Transverse colon (tissue), 4 donors: Measurements from ENCODE around the gene POLR1G. TPM values are rescaled to one million over a fixed set of nuclear protein-coding genes. Genes with fewer than 3 reads are reported as not detected.

Experiments used
- DNase-seq: peaks from one replicate; pipeline ENCODE4 v3.0.0-alpha.2; 2019
- H3K27ac ChIP-seq, 4 donors: fragments of 200-600 bp; sonication (generic); 2 replicates each; pipeline ENCODE4 v1.5.1; 2016 to 2018; ENCODE audit warnings: inconsistent platforms in 4 of 4
- H3K27me3 ChIP-seq: fragments of 200-600 bp; sonication (generic); 2 replicates; pipeline ENCODE4 v1.5.1; 2017; ENCODE audit warnings: inconsistent platforms
- H3K36me3 ChIP-seq, 4 donors: fragments of 200-600 bp; sonication (generic); 2 replicates each; pipeline ENCODE4 v1.5.1; 2017 to 2019; ENCODE audit warnings: inconsistent platforms in 4 of 4
- H3K4me1 ChIP-seq, 4 donors: fragments of 200-600 bp; sonication (generic); 2 replicates each; pipeline ENCODE4 v1.5.1; 2017 to 2020; ENCODE audit warnings: inconsistent platforms in 4 of 4
- H3K4me3 ChIP-seq, 4 donors: fragments of 200-600 bp; sonication (generic); 1 replicate in 1 of 4; 2 replicates in 3 of 4; pipeline versions ENCODE4 v1.5.1 to v1.6.1; 2017 to 2019; ENCODE audit warnings: inconsistent platforms in 4 of 4
- H3K9me3 ChIP-seq, 2 donors: fragments of 200-600 bp; sonication (generic); 2 replicates each; pipeline ENCODE4 v1.5.1; 2017 to 2019; ENCODE audit warnings: inconsistent platforms in 2 of 2
- EP300 ChIP-seq: sonication (generic); formaldehyde crosslinking; IDR thresholded peaks from one replicate; pipeline ENCODE4 v1.6.1; 2017; ENCODE audit warnings: antibody characterized with exemption, low read depth
- POLR2A ChIP-seq: fragments of 450-650 bp; IDR thresholded peaks from one replicate; pipeline ENCODE4 v1.6.1; 2016; ENCODE audit warnings: antibody characterized with exemption, mild to moderate bottlenecking, moderate library complexity
- POLR2AphosphoS5 ChIP-seq, 3 donors: sonication (generic); formaldehyde crosslinking; IDR thresholded peaks; one replicate each; pipeline ENCODE4 v1.6.1; 2016; ENCODE audit warnings: antibody characterized with exemption in 3 of 3
- WGBS, 2 donors: methylation state at CpG; one replicate each; pipeline ENCODE4 v1.1.5; 2018; ENCODE audit warnings: low coverage in 1 of 2; 5-methylcytosine and 5-hydroxymethylcytosine counted together
- in situ Hi-C, 4 donors: fragments of 200-750 bp; cut with MboI; loops; one replicate each; pipeline versions ENCODE4 v1.15.0 to v1.15.1; 2017; ENCODE audit warnings: low sequenced_read_pairs in 3 of 4, low pct_ligation_motif_present in 1 of 4, low pct_unique_long_range_greater_than_20kb in 1 of 4
- intact Hi-C: fragments of 100-400 bp; cut with DNase I; formaldehyde crosslinking; loops from one replicate; pipeline ENCODE4 v1.15.1; 2023; ENCODE audit warnings: low total_unique reads
- total RNA-seq, 4 donors: library from RNA; depleted of rRNA; stranded (reverse); fragments of >200 nt; gene quantifications; one replicate each; pipeline ENCODE4 v1.1.0, GENCODE V29; 2016
- TF ChIP-seq, protein P1 (sequence below), 5 experiments: fragments of 200-600 bp in 3 of 5; fragments of 450-650 bp in 2 of 5; sonication (generic) in 3 of 5; IDR thresholded peaks; 1 replicate in 2 of 5; 2 replicates in 3 of 5; pipeline ENCODE4 v1.5.1; 2016 to 2017; ENCODE audit warnings: antibody characterized with exemption in 5 of 5, inconsistent platforms in 3 of 5, mild to moderate bottlenecking in 2 of 5, moderate library complexity in 1 of 5

POLR1G gene
- total RNA-seq, 4 donors from 2014 or later, result 1.00 to 3.5 (median 1.2) TPM

GRCh38 chr19:45440259-45440638 lies 33.8 kb downstream of the POLR1G start:
- Histone ChIP-seq H3K4me3 (peak overlapping the region in 3 of 4 donors; percentile 53 to 77 (median 69)), H3K36me3 (no peaks in the 10 kb centered on the region), H3K9me3 (no peaks in the 10 kb centered on the region), H3K27ac (peak overlapping the region; percentile 87 to 97 (median 89)), H3K4me1 (peaks cover 11 to 38% (median 22%) of the 10 kb centered on the region in 4 donors), H3K27me3 (no peaks in the 10 kb centered on the region)
- in situ Hi-C loops, result loop anchor here in 3 of 4 donors (5.0 kb wide), 1 partner anchor 37 kb away; no protein-coding TSS in a partner anchor
- intact Hi-C loops, result loop anchor here (2.0 kb wide), 1 partner anchor 39 kb away; no protein-coding TSS in a partner anchor
- TF ChIP-seq EP300 (no peak), POLR2AphosphoS5 (IDR thresholded peaks at IDR 0.05) (no peak), POLR2A (no peak)
- TF ChIP-seq, protein P1, sequence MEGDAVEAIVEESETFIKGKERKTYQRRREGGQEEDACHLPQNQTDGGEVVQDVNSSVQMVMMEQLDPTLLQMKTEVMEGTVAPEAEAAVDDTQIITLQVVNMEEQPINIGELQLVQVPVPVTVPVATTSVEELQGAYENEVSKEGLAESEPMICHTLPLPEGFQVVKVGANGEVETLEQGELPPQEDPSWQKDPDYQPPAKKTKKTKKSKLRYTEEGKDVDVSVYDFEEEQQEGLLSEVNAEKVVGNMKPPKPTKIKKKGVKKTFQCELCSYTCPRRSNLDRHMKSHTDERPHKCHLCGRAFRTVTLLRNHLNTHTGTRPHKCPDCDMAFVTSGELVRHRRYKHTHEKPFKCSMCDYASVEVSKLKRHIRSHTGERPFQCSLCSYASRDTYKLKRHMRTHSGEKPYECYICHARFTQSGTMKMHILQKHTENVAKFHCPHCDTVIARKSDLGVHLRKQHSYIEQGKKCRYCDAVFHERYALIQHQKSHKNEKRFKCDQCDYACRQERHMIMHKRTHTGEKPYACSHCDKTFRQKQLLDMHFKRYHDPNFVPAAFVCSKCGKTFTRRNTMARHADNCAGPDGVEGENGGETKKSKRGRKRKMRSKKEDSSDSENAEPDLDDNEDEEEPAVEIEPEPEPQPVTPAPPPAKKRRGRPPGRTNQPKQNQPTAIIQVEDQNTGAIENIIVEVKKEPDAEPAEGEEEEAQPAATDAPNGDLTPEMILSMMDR (IDR thresholded peaks at IDR 0.05), result no peak
- WGBS, 2 donors, result 57% methylated on average over 9 of the region's 9 CpGs; no CpG with 5 or more reads in 1 of the 2 donors
- DNase-seq, result no peak

GRCh38 chr19:45440873-45441654 lies 34.6 kb downstream of the POLR1G start:
- Histone ChIP-seq H3K27me3 (no peaks in the 10 kb centered on the region), H3K4me3 (no peak overlapping the region), H3K4me1 (peaks cover 11 to 43% (median 23%) of the 10 kb centered on the region in 4 donors), H3K27ac (peak overlapping the region; percentile 87 to 97 (median 89)), H3K9me3 (no peaks in the 10 kb centered on the region), H3K36me3 (no peaks in the 10 kb centered on the region)
- 93 to 100% methylated on average over 3 to 9 of the region's 9 CpGs for WGBS, 2 donors
- DNase-seq, result no peak
- TF ChIP-seq POLR2AphosphoS5 (IDR thresholded peaks at IDR 0.05), result no peak
- no peak for TF ChIP-seq POLR2A
- TF ChIP-seq, protein P1 (IDR thresholded peaks at IDR 0.05), result no peak
- TF ChIP-seq EP300, result no peak
- in situ Hi-C loops, result loop anchor here in 3 of 4 donors (5.0 kb wide), 1 partner anchor 36 kb away; no protein-coding TSS in a partner anchor
- intact Hi-C loops, result loop anchor here (2.0 kb wide), 1 partner anchor 38 kb away; no protein-coding TSS in a partner anchor

DNA sequence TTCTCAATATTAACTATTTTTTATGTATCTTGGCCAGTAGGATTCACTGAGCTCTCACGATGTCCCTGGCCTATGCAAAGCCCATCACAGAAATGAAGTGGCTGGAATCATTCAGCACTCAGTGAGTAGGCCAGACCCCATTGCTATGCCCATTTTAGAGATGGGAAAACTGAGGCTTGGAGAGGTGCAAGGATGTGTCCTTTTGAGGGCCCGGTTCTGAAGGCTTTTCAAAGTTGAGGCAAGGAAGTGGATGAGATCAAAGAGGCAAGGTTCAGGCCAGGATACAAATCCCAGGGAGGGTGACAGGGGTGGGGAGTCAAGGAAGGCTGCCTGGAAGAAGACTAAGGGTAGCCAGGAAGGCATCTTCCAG lies 35.9 kb downstream of the POLR1G start:
- H3K27me3 ChIP-seq, result no peaks in the 10 kb centered on the region
- WGBS, 2 donors, result 30 to 60% methylated on average over 1 to 2 of the region's 2 CpGs
- H3K27ac ChIP-seq, result peak overlapping the region; percentile 91 to 93 (median 92)
- H3K4me3 ChIP-seq, result no peak overlapping the region
- in situ Hi-C loops (loop anchor here in 3 of 4 donors (5.0 kb wide), 1 partner anchor 35 kb away; no protein-coding TSS in a partner anchor), intact Hi-C loops (no loop called here)
- no peak for DNase-seq
- peaks cover 11 to 54% (median 28%) of the 10 kb centered on the region in 4 donors for H3K4me1 ChIP-seq
- no peaks in the 10 kb centered on the region for H3K9me3 ChIP-seq
- H3K36me3 ChIP-seq, result no peaks in the 10 kb centered on the region
- TF ChIP-seq, protein P1 (IDR thresholded peaks at IDR 0.05), result no peak
- TF ChIP-seq EP300 (no peak), POLR2A (no peak), POLR2AphosphoS5 (IDR thresholded peaks at IDR 0.05) (no peak)

GRCh38 chr19:45442778-45443461 lies 36.5 kb downstream of the POLR1G start:
- H3K27me3 ChIP-seq, result no peaks in the 10 kb centered on the region
- in situ Hi-C loops (loop anchor here in 3 of 4 donors (5.0 kb wide), 1 partner anchor 34 kb away; no protein-coding TSS in a partner anchor), intact Hi-C loops (no loop called here)
- H3K4me1 ChIP-seq, result peaks cover 11 to 57% (median 29%) of the 10 kb centered on the region in 4 donors
- DNase-seq, result peak; percentile 52
- 12% methylated on average over 15 of the region's 15 CpGs; no CpG with 5 or more reads in 1 of the 2 donors for WGBS, 2 donors
- no peaks in the 10 kb centered on the region for H3K36me3 ChIP-seq
- peak overlapping the region; percentile 91 to 93 (median 92) for H3K27ac ChIP-seq
- no peak for TF ChIP-seq POLR2AphosphoS5 (IDR thresholded peaks at IDR 0.05)
- no peak for TF ChIP-seq POLR2A
- no peak for TF ChIP-seq EP300
- TF ChIP-seq, protein P1 (IDR thresholded peaks at IDR 0.05), result no peak
- peak overlapping the region in 3 of 4 donors; percentile 29 to 59 (median 42) for H3K4me3 ChIP-seq
- H3K9me3 ChIP-seq, result no peaks in the 10 kb centered on the region
